ENCODE measurements around the gene MAML3.
A peak's percentile ranks its signal among the peaks of the same experiment; 100 is the strongest.

Gene MAML3

DNA sequence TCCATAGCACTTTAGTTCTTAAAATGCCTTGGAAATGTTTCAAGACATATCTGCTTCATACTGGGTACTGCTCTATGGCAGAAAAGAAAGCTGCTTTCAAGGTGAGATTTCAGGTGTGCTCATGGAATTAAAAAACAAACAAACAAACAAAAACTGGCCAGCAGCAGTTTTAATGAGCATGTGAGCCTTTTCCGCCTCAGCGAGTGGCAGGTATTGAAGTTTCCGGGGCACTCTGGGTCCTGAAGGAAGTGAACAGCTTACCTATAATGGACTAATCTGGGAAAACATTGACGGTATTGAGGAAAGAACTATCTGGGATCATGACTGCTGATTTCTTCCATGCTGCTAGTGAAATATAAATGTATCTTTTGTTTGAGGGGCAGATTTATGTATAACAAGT is 194.6 kb downstream of the MAML3 start:
- no peak for TF ChIP-seq MAX (IDR thresholded peaks at IDR 0.05)

- TF ChIP-seq FOXM1 (IDR thresholded peaks at IDR 0.05; ENCODE audit: borderline replicate concordance, low read depth): no peak
- TF ChIP-seq YY1 (IDR thresholded peaks at IDR 0.05; ENCODE audit: low read depth): no peak
- TF ChIP-seq NFIC (IDR thresholded peaks at IDR 0.05): peak; percentile 58
- no peak for TF ChIP-seq MAX (IDR thresholded peaks at IDR 0.05)
- no peak for TF ChIP-seq EP300 (IDR thresholded peaks at IDR 0.05; ENCODE audit: borderline replicate concordance)
Measured at GRCh38 chr4:139958739-139959098, 195.3 kb downstream of the MAML3 start.

DNA sequence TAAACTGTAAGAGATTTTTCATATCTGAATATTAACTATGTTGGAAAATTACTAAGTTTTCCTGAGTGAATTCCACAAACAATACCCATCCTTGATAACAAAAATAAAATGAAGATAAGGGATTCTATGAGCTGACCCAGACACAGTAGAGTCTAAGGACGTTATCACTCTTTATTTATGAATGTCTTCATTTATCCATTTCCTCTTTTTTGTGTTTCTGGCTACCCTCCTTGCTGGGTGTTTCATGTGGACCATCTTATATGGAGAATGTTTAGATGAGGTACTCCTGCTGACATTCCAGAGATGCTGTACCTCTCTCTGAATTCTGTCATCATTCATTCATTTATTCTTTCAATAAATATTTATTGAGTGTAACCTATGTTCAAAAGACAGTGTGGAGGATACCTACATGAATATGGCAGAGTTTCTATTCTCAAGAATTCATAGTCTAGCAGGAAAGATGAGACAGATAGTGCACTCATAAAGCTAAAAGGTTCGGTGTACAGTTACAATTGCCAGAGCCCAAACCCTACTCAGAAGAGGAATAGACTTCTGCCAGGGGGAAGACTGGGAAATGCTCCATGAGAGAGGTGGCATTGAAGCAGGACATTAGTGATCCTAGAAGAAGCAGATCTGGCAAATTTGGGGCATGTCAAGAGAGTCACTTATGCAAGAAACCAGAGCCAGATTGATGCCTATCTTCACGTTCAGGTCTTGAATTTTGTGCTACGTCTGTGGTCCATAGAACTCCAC is 195.8 kb downstream of the MAML3 start:
- TF ChIP-seq RAD21 (IDR thresholded peaks at IDR 0.05; ENCODE audit: low read depth) (no peak), USF1 (IDR thresholded peaks at IDR 0.05) (no peak), YY1 (IDR thresholded peaks at IDR 0.05; ENCODE audit: low read depth) (no peak), FOXM1 (IDR thresholded peaks at IDR 0.05; ENCODE audit: borderline replicate concordance, low read depth) (no peak), TEAD4 (IDR thresholded peaks at IDR 0.05) (no peak), NFIC (IDR thresholded peaks at IDR 0.05) (no peak), REST (IDR thresholded peaks at IDR 0.05; ENCODE audit: low read depth) (no peak), EP300 (IDR thresholded peaks at IDR 0.05; ENCODE audit: borderline replicate concordance) (no peak), TAF1 (IDR thresholded peaks at IDR 0.05; ENCODE audit: low read depth) (no peak)

- TF ChIP-seq CREB1 (IDR thresholded peaks at IDR 0.05; ENCODE audit: low read depth) (no peak), NFIC (IDR thresholded peaks at IDR 0.05) (no peak), REST (IDR thresholded peaks at IDR 0.05; ENCODE audit: low read depth) (no peak), EP300 (IDR thresholded peaks at IDR 0.05; ENCODE audit: borderline replicate concordance) (no peak)
Measured at GRCh38 chr4:139957065-139957464, 196.9 kb downstream of the MAML3 start.

DNA sequence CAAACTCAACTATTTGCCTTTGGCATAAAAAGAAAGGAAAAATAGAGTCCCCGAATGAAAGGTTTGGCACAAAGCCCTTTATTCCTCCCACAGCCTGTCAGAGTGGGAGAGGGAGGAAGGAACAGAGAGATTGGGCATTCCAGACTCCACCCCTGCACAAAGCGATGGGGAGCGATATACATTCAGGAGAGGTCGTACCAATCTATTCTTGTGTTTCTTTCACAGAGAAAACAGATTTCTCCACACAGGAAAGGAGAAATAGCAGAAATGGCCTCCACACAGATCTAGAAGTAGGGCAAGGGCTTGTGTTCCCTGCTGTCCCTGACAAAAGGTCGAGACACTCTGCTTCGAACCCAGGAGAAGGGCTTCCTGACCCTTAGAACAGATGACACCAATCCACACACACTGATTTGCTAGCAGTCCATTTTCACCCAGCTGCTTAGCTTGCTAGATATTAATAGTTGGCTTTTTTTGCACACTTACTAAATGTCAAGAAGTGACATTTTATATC is 197.4 kb downstream of the MAML3 start:
- no peak for TF ChIP-seq NFIC (IDR thresholded peaks at IDR 0.05)
- TF ChIP-seq RAD21 (IDR thresholded peaks at IDR 0.05; ENCODE audit: low read depth): no peak
- TF ChIP-seq FOXM1 (IDR thresholded peaks at IDR 0.05; ENCODE audit: borderline replicate concordance, low read depth): no peak
- no peak for TF ChIP-seq USF1 (IDR thresholded peaks at IDR 0.05)
- TF ChIP-seq CEBPB (IDR thresholded peaks at IDR 0.05): no peak
- TF ChIP-seq EGR1 (IDR thresholded peaks at IDR 0.05): no peak
- no peak for TF ChIP-seq TCF12 (IDR thresholded peaks at IDR 0.05; ENCODE audit: low read depth)
- TF ChIP-seq REST (IDR thresholded peaks at IDR 0.05; ENCODE audit: low read depth): no peak
- TF ChIP-seq TAF1 (IDR thresholded peaks at IDR 0.05; ENCODE audit: low read depth): no peak
- TF ChIP-seq EP300 (IDR thresholded peaks at IDR 0.05; ENCODE audit: borderline replicate concordance): no peak
- no peak for TF ChIP-seq ZBTB7A (IDR thresholded peaks at IDR 0.05; ENCODE audit: low read depth)
- no peak for TF ChIP-seq CREB1 (IDR thresholded peaks at IDR 0.05; ENCODE audit: low read depth)
- TF ChIP-seq MAX (IDR thresholded peaks at IDR 0.05): no peak
- no peak for TF ChIP-seq YY1 (IDR thresholded peaks at IDR 0.05; ENCODE audit: low read depth)
- TF ChIP-seq TEAD4 (IDR thresholded peaks at IDR 0.05): no peak

Data from Ishikawa (cell line).